Measurements from ENCODE around the gene FOXN3. TPM values are rescaled to one million over a fixed set of nuclear protein-coding genes. Genes with fewer than 3 reads are reported as not detected.

The FOXN3 gene
- total RNA-seq, 2 donors from 2014 or later, result 53.9 to 141 TPM

DNA sequence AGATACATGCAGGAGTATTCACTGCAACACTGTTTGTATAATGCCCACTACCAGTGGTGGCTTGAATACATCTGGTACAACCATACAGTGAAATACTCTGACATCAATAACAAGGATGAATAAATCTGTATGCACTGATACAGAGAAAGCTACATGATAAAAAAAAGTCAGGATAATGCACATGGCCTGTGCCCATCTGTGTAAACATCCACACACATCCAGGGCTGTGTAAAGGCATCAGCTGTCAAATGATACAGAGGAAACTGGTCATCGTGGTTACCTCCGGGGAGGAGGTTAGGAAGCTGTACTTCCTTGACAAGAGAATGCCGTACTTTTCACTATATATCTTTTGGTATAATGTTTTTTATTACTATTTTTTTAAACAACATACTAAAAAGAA is 176.6 kb downstream of the FOXN3 start:
- DNase-seq (ENCODE audit: low spot score), result no peak
- Histone ChIP-seq H3K27ac (no peak overlapping the region), H3K4me3 (no peak overlapping the region), H3K27me3 (replicated peaks; ENCODE audit: insufficient read depth) (no peaks in the 10 kb centered on the region), H3K4me1 (replicated peaks) (no peaks in the 10 kb centered on the region), H3K36me3 (no peaks in the 10 kb centered on the region), H3K9me3 (no peaks in the 10 kb centered on the region)
- 64% methylated on average over 3 of the region's 3 CpGs for WGBS
- intact Hi-C loops (cut with DNase I), result no loop called here
- TF ChIP-seq POLR2A (IDR thresholded peaks at IDR 0.05) (no peak), POLR2AphosphoS5 (IDR thresholded peaks at IDR 0.05) (no peak)
- TF ChIP-seq, protein P1, sequence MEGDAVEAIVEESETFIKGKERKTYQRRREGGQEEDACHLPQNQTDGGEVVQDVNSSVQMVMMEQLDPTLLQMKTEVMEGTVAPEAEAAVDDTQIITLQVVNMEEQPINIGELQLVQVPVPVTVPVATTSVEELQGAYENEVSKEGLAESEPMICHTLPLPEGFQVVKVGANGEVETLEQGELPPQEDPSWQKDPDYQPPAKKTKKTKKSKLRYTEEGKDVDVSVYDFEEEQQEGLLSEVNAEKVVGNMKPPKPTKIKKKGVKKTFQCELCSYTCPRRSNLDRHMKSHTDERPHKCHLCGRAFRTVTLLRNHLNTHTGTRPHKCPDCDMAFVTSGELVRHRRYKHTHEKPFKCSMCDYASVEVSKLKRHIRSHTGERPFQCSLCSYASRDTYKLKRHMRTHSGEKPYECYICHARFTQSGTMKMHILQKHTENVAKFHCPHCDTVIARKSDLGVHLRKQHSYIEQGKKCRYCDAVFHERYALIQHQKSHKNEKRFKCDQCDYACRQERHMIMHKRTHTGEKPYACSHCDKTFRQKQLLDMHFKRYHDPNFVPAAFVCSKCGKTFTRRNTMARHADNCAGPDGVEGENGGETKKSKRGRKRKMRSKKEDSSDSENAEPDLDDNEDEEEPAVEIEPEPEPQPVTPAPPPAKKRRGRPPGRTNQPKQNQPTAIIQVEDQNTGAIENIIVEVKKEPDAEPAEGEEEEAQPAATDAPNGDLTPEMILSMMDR (IDR thresholded peaks at IDR 0.05), result no peak

DNA sequence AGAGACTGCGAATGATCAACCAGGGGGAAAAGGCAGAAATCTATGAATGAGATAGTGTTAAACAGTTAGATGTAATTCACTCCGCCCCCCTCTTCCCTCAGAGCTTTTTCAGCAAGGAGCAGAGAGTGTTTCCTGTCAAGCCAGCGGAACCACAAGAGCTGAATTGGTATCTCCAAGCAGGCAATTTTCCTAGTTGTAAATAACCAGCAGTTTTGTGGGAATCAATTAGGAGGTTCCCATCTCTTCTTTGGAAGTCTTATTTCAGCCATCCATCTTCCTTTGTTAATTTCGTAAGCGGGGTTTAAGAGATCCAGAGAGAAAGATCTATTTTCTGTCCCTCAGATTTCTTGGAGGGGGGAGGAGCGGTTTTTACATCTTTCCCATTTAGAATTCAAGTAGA is 178.0 kb downstream of the FOXN3 start:
- Histone ChIP-seq H3K27ac (no peak overlapping the region), H3K27me3 (replicated peaks; ENCODE audit: insufficient read depth) (no peaks in the 10 kb centered on the region), H3K36me3 (no peaks in the 10 kb centered on the region), H3K9me3 (no peaks in the 10 kb centered on the region), H3K4me3 (no peak overlapping the region), H3K4me1 (replicated peaks) (no peaks in the 10 kb centered on the region)
- DNase-seq (ENCODE audit: low spot score), result no peak
- intact Hi-C loops (cut with DNase I), result loop anchor here (10.0 kb wide), 1 partner anchor 676 kb away; no protein-coding TSS in a partner anchor
- TF ChIP-seq, protein P1 (IDR thresholded peaks at IDR 0.05), result no peak
- TF ChIP-seq POLR2A (IDR thresholded peaks at IDR 0.05), result no peak
- no peak for TF ChIP-seq POLR2AphosphoS5 (IDR thresholded peaks at IDR 0.05)
- WGBS, result 95% methylated on average over 6 of the region's 6 CpGs

DNA sequence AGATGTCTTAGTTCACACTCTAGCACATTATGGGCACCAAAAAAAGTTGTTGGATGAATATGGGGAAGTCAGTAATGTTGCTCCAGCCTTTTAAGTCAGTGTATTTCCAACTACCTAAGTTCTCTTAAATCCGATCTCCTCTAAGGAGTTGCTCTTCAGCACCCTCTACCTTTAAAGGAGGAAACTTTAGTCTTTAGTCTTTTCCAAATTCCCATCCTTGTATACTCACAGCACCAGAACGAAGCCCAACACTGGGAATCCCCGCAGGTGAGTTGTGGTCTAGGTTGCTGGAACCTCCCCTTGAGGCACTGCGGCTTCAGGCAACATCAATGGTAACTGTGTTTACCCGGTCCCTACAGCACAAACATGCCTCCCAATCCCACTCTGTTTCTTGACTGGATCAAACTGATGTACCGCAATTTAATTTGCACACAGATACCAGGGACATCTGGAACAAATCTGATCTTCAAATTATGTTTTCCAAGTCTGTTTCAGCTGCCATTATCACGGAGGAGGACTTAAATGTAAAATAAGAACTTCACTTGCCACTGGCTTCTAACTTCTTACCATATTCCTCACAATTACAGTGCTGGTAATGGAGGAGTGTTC is 179.0 kb downstream of the FOXN3 start:
- DNase-seq (ENCODE audit: low spot score), result no peak
- WGBS, result 85% methylated on average over 7 of the region's 7 CpGs
- Histone ChIP-seq H3K27me3 (replicated peaks; ENCODE audit: insufficient read depth) (no peaks in the 10 kb centered on the region), H3K4me3 (no peak overlapping the region), H3K27ac (no peak overlapping the region), H3K36me3 (no peaks in the 10 kb centered on the region), H3K9me3 (no peaks in the 10 kb centered on the region), H3K4me1 (replicated peaks) (no peaks in the 10 kb centered on the region)
- intact Hi-C loops (cut with DNase I), result loop anchor here (10.0 kb wide), 1 partner anchor 677 kb away; no protein-coding TSS in a partner anchor
- TF ChIP-seq POLR2AphosphoS5 (IDR thresholded peaks at IDR 0.05) (no peak), POLR2A (IDR thresholded peaks at IDR 0.05) (no peak)
- TF ChIP-seq, protein P1 (IDR thresholded peaks at IDR 0.05), result peak in 3 of 4 experiments; percentile 28 to 51 (median 43)

DNA sequence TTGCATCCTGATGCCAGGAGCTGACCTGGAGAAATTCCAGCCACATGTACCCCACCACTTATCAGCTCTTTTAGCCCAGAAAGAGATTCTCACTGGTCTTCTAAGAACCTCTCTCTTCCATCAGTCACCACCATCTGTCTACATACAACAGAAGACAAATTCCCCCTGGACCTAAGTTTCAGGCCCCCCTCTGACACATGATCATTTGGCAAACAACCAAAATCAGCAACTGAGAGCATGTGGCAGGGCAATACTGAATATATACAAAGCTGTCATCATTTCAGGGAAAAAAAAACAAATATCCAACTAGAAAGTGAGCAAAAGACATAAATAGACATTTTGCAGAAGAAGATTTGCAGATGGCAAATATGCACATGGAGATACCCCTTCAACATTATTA is 180.2 kb downstream of the FOXN3 start:
- Histone ChIP-seq H3K27me3 (replicated peaks; ENCODE audit: insufficient read depth) (no peaks in the 10 kb centered on the region), H3K27ac (no peak overlapping the region), H3K4me3 (no peak overlapping the region), H3K9me3 (no peaks in the 10 kb centered on the region), H3K4me1 (replicated peaks) (no peaks in the 10 kb centered on the region), H3K36me3 (no peaks in the 10 kb centered on the region)
- DNase-seq (ENCODE audit: low spot score), result no peak
- TF ChIP-seq POLR2A (IDR thresholded peaks at IDR 0.05) (no peak), POLR2AphosphoS5 (IDR thresholded peaks at IDR 0.05) (no peak)
- TF ChIP-seq, protein P1 (IDR thresholded peaks at IDR 0.05), result no peak
- intact Hi-C loops (cut with DNase I), result loop anchor here (10.0 kb wide), 1 partner anchor 678 kb away; no protein-coding TSS in a partner anchor

DNA sequence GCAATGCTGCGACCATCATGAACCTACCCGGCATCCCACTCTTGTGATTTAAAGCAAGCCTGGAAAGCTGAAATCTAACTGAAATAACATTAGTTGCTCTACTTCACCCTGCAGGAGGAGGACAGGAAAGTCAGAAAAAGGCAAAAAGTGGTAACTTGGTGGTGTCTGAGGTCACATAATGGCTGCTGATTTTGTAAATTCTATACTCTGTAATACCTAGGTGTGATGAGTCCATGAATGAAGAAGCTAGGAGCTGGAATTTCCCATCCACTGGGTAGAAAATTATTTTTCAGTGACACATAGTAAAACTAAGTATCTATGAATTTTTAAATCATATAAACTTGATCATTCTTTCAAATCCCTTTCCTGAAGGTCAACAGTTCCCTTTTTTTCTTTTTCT is 183.8 kb downstream of the FOXN3 start:
- no peak overlapping the region for H3K4me3 ChIP-seq
- TF ChIP-seq, protein P1 (IDR thresholded peaks at IDR 0.05), result no peak
- TF ChIP-seq POLR2AphosphoS5 (IDR thresholded peaks at IDR 0.05) (no peak), POLR2A (IDR thresholded peaks at IDR 0.05) (no peak)

More for the DNA sequence above, 183.8 kb downstream of the FOXN3 start:
- no peaks in the 10 kb centered on the region for H3K4me1 ChIP-seq (replicated peaks)
- no peak for DNase-seq (ENCODE audit: low spot score)
- no peaks in the 10 kb centered on the region for H3K9me3 ChIP-seq
- WGBS, result 97% methylated on average over 2 of the region's 2 CpGs
- intact Hi-C loops (cut with DNase I), result loop anchor here (5.0 to 10.0 kb wide), 2 partner anchors 191 to 682 kb away; no protein-coding TSS in a partner anchor
- H3K27me3 ChIP-seq (replicated peaks; ENCODE audit: insufficient read depth), result no peaks in the 10 kb centered on the region
- no peaks in the 10 kb centered on the region for H3K36me3 ChIP-seq
- no peak overlapping the region for H3K27ac ChIP-seq
